ENCODE data around the gene PLEKHM1.
A peak's percentile ranks its signal among the peaks of the same experiment; 100 is the strongest.

The PLEKHM1 gene

DNA sequence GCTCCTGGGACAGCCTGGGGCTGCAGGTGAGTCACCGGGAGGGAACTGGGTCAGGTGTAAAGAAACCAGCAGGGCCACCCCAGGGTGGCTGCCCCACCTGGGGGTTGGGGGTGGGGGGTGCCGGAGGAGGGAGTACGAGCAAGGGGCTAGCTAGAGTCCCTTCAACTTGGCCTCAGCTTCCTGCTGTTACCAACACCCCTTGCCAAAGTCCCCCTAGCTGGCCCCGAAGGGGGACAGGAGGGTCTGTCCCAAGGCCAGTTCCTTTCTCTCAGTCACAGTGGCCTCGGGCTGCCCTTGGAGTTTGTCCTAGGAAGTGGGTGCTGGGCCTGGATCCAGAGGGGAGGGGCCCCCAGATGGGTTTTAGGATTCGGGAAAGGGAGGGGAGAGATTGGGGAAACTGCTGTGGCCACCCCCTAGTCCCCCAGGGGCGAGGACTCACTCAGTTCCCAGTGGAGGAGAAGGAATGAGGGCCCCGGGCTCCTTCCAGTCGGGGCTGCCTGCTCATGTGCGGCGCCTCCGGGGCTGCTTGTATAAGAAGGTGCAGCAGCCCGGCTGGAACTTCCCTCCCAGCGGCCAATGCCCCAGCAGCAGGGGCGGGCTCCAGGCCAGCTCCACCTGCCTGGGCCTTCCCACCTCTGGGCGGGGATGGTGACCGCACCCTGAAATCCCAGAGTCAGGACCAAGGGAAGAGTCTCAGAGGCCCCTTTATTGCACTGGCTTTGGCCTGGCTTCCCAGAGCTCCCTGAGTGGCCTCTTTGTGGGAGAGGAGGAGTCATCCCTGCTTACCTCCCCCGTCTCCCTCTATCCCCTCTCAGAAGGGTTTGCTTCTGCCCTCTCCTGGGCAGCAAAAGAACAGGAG, 65.2 kb downstream of the PLEKHM1 start:
- peak; percentile 60 for DNase-seq

DNA sequence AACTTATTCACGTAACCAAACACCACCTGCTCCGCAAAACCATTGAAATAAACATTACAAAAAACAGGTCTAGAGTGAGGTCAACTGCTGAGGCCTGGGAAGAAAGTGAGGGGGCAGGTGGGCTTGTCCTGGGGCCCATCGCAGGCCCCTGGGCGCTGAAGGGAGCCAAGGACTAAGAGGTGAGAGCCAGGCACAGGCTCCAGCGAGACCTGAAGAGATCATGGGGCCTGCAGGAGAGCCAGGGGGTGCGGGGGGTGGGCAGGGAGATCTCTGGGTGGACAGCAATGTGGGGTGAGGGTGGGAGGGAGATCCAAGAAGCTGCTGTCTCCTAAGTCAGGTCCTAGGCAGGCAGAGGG, 65.8 kb downstream of the PLEKHM1 start:
- no peak for DNase-seq

DNA sequence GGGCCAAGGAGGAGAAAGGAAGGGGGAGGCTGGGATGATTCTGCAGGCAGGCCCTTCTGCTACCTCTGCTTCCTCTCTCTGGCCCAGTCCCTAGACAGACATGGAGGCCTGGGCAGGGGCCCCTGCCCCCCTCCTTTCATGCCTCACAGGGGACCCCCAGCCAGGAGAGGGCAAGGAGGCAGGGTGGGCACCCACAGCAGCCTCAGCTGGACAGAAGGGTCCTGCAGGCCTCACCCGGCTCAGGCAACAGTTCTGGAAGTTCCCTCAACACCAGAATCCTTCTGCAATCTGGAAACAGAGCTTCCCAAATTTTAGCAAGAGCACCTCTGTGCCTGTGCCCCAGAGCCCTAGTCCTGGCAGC, 66.6 kb downstream of the PLEKHM1 start:
- no peak for DNase-seq

- DNase-seq: no peak
Observed at GRCh38 chr17:45423304-45423974, 67.1 kb downstream of the PLEKHM1 start.

DNA sequence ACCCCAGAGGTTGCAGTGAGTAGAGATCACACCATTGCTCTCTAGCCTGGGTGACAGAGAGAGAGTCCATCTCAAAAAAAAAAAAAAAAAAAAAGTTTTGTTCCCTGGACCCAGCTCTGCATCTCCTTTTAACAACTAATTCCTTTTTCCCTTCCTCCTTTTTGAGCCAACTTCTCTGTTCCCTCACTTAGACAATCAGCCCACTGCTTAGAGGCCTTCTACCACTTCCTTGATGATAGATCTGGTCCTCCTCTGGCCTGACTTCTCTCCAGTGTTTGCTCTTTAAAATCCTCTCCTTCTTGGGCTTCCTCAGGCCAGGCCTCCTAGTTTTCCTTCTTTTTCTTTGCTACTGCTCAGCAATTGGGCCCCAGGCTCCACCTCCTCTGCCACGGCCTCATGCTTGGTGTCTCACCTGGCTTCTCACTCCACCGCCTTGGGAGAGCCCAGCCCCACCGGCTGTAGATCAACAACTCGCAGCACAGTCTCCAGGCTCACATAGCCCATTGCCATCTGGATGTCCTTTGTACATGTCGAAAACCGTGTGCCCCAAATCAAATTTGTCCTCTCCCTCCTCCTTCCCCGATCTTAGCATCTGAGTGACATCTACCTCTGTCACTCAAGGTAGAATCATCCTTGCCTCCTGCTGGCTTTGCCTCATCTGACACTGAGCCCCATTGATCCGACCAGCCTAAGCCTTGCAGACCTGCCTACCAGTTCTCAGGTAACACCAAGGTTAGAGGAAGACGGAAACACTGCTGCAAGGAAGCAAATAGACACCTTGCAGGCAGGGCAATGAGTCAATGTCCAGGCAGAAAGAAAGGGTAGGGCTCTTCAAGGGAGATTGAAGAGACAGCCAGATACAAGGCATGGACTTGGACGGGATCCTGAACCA, 75.3 kb downstream of the PLEKHM1 start:
- no peak for DNase-seq

- DNase-seq: no peak
Observed at GRCh38 chr17:45413498-45413923, 77.0 kb downstream of the PLEKHM1 start.

DNA sequence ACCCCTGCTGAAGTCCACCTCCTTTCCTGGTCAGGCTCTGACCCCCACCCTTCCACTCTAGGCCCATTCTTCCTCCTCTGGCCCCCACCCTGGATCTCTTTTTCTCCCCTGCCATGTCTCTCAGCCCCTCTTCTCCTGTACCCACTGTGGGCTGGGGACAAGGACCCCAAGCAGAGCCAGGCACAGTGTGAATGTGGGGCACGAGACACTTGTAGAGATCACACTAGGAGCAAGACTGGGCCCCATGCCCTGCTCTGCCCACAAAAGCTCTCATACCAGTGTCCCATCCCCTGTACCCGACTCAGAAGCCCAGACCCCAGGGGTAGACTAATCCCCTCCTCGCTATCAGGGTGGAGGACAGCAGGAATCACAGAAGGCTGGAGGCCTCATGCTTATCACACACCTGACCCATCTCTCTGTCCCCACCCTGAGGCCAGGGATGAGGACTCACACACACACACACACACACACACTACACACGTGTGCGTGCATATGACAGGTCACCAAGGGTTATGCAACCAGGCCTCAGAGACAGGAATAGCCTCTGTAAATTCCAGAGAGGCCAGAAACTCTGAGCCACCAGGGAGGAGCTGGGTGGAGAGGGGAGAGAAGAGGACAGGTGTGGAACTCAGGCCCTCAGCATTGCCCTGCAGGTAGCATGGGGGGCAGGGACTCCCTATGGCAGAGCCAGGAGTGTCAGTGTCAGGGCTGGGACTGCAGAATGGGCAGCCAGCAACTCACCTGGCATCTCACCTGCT, 79.0 kb downstream of the PLEKHM1 start:
- DNase-seq: no peak

DNA sequence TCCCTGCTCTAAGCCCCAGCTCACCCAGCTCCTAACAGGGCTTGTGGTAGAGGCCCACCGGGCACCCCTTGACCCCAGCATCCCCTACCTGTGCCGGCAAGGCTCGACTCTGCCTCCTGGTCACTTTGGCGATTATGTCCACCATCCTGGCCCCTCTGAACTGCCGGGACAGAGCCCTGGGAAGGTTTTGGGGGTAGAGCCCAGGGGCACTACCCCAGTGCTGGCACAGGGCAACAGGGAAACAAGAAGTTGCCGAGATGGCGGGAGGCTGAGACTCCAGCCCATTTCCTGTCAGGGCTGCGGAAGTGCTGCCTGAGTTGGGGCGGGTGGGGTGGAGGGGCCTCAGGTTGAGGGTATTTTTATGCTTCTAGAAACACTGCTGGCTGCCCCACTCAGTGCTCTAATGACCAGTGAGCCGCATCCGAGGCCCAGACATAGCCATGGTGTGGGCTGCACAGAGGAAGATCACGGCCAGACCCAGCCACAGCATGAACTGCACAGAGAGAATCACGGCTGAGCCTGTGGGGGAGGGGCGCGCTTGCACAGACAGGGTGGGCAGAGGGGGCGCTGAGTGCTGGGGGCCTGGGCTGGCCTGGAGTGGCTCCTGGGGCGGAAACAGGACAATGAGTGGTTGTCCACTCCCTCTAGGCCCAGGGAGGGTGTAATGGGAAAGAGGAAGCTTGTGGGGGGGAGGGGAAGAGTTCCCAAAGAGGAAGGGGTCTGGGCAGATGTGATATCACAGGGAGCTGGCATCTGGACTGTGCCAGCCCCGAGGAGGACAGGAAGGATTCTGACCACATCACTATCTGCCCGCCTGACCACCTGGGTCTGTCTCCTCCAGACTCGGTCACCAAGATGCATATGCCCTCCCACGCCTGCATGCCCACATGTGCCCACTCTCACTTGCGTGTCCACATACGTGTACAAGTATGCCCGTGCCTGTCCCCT, 80.1 kb downstream of the PLEKHM1 start:
- no peak for DNase-seq

DNA sequence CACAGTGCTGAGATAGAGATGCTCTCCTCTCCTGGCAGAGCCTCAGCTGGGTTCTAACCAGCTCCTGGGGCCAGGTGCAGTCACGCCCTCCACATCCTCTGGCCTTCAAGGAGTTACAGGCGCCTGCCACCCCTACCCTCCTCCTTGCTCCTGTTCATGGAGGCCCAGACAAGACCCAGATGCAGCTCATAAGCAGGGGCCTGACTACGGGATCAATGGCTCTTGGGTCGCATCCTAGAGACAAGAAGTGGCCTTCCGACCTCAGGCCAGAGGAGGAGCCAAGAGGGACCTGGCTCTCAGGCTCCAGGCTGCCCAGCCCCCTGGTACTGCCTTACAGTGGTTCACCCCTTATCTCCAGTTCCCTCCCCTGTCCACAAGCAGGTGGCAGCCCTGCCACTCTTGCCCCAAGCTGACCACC, 80.9 kb downstream of the PLEKHM1 start:
- no peak for DNase-seq

DNA sequence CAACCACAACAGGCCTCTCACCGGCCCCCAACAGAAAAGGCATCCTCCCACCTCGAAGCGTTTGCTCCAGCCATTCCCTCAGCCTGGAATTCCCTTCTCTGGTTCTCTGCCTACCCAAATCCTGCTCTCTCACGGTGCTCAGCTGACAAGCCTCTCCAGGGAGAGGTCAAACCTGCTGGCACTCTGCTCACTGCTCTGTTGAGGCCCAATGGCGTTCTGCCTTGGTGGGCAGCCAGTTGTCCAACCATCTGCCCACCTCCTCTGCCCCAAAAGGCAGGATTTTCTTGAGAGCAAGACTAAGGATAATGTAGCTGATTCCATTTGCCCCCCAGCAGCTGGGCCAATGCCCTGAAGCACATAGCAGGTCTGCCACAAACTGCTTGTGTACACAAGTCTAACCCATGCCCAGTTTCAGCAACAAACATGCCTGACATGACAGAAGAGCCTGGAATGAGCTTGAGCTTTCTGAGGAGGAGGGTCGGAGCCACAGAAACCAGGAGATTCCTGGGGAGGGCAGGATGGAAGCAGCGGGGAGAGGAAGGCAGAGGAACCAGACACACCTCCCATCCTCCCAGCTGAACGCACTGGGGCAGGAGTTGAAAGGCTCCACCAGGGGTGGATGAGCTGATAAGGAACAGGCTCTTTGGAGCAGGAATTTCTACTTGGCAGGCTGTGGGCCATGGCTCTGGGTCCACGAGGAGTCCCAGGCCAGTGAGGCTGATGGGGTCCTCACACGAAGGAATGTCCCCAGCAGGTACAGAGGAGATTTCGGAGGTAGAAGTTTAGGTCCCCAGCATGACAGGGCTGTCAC, 81.7 kb downstream of the PLEKHM1 start:
- DNase-seq: no peak

- no peak for DNase-seq
Observed at GRCh38 chr17:45406107-45406506, 84.4 kb downstream of the PLEKHM1 start.

DNA sequence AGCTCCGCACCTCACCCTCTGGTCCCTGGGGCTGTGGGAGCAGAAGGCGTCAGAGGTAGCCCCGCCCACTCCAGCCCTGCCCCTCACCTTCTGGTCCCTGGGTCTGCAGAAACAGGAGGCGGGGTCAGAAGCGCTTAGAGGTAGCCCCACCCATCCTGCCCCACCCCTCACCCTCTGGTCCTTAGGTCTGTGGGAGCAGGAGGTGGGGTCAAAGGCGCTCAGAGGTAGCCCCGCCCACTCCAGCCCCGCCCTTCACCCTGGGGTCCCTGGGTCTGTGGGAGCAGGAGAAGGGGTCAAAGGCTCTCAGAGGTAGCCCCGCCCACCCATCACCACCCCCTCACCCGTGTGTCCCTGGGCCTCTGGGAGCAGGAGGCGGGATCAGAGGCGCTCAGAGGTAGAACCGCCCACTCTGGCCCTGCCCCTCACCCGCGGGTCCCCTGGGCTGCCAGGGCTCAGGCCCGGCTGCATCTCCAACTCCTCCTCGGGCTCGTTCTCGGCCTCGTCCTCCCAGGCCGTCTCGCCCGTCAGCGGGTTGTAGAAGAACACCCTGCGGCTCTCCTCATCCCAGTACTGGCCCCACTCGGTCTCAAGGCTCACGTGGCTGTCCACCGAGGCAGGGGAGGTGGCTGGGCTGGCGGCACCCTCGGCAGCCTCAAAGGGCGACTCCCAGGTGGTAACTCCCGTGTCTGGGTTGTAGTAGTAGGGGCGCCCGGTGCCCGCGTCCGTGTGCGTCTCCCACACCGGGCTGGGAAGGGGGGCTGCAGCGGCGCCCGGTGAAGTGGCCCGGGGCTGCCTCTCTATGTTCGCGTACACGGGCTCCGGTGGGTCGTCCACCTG, 85.1 kb downstream of the PLEKHM1 start:
- DNase-seq: no peak

GRCh38 chr17:45404870-45405249, 85.7 kb downstream of the PLEKHM1 start:
- DNase-seq: no peak

GRCh38 chr17:45403906-45404490, 86.5 kb downstream of the PLEKHM1 start:
- no peak for DNase-seq

GRCh38 chr17:45402916-45403315, 87.6 kb downstream of the PLEKHM1 start:
- no peak for DNase-seq

DNA sequence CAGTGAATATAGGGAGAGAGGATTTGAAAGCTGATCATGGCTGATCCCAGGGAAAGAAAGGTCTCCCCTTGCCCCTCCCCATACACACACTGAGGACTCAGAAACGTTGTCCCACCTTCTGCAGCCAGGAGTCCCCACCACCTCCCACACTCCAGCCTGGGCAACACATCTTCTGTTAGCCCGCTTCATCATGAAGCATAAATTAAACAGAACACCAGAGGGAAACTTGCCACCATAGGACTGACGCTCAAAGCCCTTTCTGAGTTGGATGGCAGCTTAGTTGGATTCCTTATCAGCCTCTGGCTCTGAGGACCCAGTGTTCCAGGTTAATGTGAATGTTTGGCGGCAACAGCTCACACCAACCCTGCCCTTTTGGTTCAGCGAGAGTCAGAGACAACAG, 91.7 kb downstream of the PLEKHM1 start:
- no peak for DNase-seq

DNA sequence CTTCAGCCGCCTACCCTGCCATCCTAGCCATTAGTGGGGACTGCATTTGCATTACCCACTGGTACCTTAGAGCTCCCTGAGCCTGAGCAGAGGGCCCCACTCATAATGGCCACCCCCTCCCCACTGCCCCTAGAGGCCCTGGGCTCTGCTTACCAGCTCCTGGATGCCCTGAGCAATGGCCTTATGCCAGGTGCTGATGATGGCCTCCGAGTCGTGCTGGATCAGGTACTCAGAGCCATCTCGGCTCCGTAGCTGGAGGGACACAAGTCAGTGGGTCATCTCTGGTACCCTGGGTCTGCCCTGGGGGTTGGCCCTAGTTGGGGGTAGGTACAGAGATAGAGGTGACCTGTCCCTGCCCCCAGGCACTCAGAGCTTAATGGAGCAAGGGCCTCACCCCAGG, 92.7 kb downstream of the PLEKHM1 start:
- DNase-seq: no peak

GRCh38 chr17:45396496-45397205, 93.9 kb downstream of the PLEKHM1 start:
- DNase-seq: no peak

All from NCI-H345 (cell line).